RPMI8226 (cell line): ENCODE measurements around the gene MRPL23.

Experiments
- DNase-seq: peaks from one replicate; pipeline ENCODE4 v3.0.0-alpha.2; 2015

The MRPL23 gene

DNA sequence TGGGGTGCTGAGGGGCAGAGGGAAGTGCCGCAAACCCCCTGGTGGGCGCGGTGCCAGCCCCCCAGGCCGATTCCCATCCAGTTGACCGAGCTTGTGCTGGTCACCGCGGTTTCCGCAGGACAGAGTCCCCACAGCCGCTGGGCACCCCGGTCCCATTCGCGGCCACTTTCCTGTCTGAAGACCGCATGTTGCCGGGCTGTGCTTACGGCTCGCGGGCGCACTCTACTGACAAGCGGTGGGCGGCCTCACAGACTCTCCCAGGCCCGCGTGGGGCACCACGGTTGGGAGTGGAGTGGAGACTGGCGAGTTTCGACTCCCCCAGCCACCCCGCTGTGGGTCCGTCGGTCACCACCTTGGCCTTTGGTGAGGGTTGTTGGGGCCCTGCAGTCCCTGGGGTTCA, 51.2 kb downstream of the MRPL23 start:
- no peak for DNase-seq

DNA sequence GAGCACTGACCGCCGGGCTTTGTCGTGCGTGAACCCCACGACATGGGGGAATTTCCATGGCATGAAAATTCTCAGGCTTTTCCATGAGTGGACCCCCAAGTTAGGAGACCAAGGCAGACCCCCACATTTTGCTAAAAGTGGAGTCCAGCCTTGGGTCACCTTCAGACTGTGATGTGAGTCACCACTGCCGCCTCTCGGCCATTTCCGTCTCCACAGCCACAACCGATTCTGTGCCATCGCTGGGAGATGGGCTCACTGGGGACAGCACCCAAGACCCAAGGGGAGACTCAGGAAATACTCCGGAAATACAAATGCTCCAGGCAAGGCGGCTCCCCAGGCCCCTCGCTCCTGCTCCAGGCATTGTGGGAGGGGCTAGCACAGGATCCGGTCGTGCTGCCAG, 51.7 kb downstream of the MRPL23 start:
- no peak for DNase-seq

DNA sequence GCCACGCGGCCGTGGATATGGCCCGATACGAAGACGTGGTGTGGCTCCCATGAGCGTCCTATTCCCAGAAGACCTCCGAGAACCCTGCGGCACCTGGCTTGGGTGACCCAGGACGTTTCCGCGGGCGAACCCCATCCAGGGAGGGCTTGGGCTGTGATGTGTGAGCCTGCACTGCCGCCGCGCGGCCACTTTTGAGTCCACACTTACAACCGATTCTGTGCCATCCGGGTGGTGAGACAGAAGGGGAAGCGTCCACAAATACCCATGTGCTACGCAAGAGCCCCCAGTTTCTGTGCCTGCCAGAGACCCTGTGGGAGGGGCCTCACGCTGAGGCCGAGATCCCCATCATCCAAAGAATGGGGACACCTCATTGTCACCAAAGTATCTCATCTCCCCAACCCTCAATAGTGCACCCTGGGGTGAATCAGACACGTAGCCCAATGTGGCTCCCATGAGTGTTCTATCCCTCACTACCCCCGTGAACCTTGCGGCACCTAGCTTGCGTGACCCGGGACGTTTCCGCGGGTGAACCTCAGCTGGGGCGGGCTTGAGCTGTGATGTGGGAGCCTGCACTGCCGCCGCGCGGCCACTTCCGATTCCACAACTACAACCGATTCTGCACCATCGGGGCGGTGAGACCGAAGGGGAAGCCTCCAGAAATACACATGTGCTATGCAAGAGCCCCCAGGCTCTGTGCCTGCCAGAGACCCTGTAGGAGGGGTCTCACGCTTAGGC, 55.1 kb downstream of the MRPL23 start:
- DNase-seq = no peak

DNA sequence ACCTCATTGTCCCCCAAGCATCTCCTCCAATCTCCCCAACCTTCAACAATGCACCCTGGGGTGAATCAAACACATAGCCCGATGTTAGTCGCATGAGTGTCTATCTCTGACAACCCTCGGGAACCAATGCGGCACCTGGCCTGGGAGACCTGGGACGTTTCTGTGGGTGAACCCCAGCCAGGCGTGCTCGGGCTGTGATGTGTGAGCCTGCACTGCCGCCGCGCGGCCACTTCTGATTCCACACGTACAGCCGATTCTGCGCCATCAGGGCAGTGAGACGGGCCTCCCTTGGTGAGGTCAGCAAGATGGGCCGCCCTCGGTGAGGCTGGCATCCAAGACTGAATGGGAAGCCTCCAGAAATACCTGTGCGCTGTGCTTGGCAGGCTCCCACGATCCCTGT, 55.7 kb downstream of the MRPL23 start:
- DNase-seq = no peak

DNA sequence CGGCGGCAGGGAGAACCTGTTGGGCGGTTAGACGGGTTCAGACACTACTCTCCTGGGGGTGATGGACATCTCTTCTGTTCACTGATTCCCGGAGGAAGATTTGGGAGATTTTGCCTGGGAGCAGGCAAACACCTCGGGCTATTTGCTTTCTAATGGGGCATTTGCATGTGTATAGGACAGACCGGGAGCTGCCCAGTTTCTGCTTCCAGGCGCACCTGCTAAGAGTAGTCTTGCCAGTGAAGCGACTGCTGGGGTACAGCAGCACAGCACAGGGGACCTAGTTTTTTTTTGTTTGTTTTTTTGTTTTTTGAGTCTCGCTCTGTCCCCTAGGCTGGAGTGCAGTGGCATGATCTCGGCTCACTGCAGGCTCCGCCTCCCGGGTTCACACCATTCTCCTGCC, 57.3 kb downstream of the MRPL23 start:
- DNase-seq = no peak
